Endothelial cell of umbilical vein (primary cell): ENCODE results near the gene ALS2. TPM values are rescaled to one million over a fixed set of nuclear protein-coding genes. Genes with fewer than 3 reads are reported as not detected.

Experiments
- BruUV-seq: library from RNA; stranded (reverse); fragments of 400-500 nt; replicated peaks from 2 replicates; lab custom pipeline; 2021; lab: Mats Ljungman, UMichigan
- CTCF ChIA-PET: fragments of 300-600, 350-600 bp; sonication (Branson Sonifier 250); formaldehyde crosslinking; loops from one replicate; lab custom pipeline; 2021; ENCODE audit warnings: antibody characterized with exemption, inconsistent platforms; lab: Charles Lee
- POLR2A ChIA-PET: fragments of 300-600, 350-600 bp; sonication (Branson Sonifier 250); formaldehyde crosslinking; loops from one replicate; lab custom pipeline; 2021; ENCODE audit warnings: antibody characterized with exemption, inconsistent platforms; lab: Charles Lee
- DNase-seq: peaks from one replicate; pipeline ENCODE4 v3.0.0-alpha.2; 2011; ENCODE audit warnings: low read depth, low spot score
- FAIRE-seq: peaks from 2 replicates; lab custom pipeline; 2011; peaks lifted over from hg19 to GRCh38; lab: Jason Lieb, UNC
- H2AFZ ChIP-seq: 2 replicates; pipeline ENCODE4 v1.6.0; 2012; ENCODE audit warnings: low read depth, low read length, control low read depth, inconsistent platforms
- H3K27ac ChIP-seq: 2 replicates; pipeline ENCODE4 v1.5.1; 2011; ENCODE audit warnings: low read depth, mild to moderate bottlenecking, control low read depth, low read length, moderate library complexity; ENCODE audit not compliant: insufficient read depth
- H3K27me3 ChIP-seq, 2 experiments: 2 replicates each; pipeline versions ENCODE4 v1.6.0 to v1.6.1; 2011; ENCODE audit warnings: low read length in 2 of 2, mixed read lengths in 1 of 2; ENCODE audit not compliant: control insufficient read depth in 2 of 2, insufficient read depth in 2 of 2
- H3K36me3 ChIP-seq, 2 experiments: 2 replicates in 1 of 2; 3 replicates in 1 of 2; pipeline ENCODE4 v1.5.1; 2011; ENCODE audit warnings: low read length in 2 of 2, mild to moderate bottlenecking in 1 of 2, moderate library complexity in 1 of 2; ENCODE audit not compliant: control insufficient read depth in 2 of 2, insufficient read depth in 2 of 2; ENCODE audit errors: extremely low read depth in 1 of 2
- H3K4me1 ChIP-seq: 3 replicates; pipeline ENCODE4 v1.5.1; 2011; ENCODE audit warnings: mild to moderate bottlenecking, low read length; ENCODE audit not compliant: control insufficient read depth, insufficient read depth; ENCODE audit errors: extremely low read depth
- H3K4me2 ChIP-seq: 2 replicates; pipeline ENCODE4 v1.6.1; 2011; ENCODE audit warnings: low read length, control low read depth, mixed read lengths; ENCODE audit not compliant: insufficient read depth
- H3K4me3 ChIP-seq, 3 experiments: fragments of 200-600 bp in 1 of 3; sonication (generic), shearing (Covaris generic) in 1 of 3; replicated peaks in 1 of 3; 2 replicates each; pipeline ENCODE4 v1.5.1; 2011 to 2016; ENCODE audit warnings: control low read depth in 3 of 3, low read length in 3 of 3, mild to moderate bottlenecking in 2 of 3, inconsistent platforms in 1 of 3, low read depth in 1 of 3, moderate library complexity in 1 of 3; ENCODE audit not compliant: insufficient read depth in 1 of 3
- H3K79me2 ChIP-seq: 2 replicates; pipeline ENCODE4 v1.6.0; 2012; ENCODE audit warnings: low read length, inconsistent platforms; ENCODE audit not compliant: control insufficient read depth, insufficient read depth
- H3K9ac ChIP-seq: replicated peaks from 2 replicates; pipeline ENCODE3; 2011; ENCODE audit warnings: low read length, control low read depth; ENCODE audit not compliant: insufficient read depth; ENCODE audit errors: extremely low read depth
- H3K9me1 ChIP-seq: replicated peaks from 3 replicates; pipeline ENCODE4 v1.6.0; 2011; ENCODE audit warnings: mild to moderate bottlenecking, low read length; ENCODE audit not compliant: control insufficient read depth, insufficient read depth; ENCODE audit errors: extremely low read depth
- H3K9me3 ChIP-seq: replicated peaks from 2 replicates; pipeline ENCODE4 v1.5.1; 2012; ENCODE audit warnings: low read length, inconsistent platforms; ENCODE audit not compliant: control insufficient read depth, insufficient read depth
- H4K20me1 ChIP-seq: replicated peaks from 2 replicates; pipeline ENCODE3; 2011; ENCODE audit warnings: mild to moderate bottlenecking, low read length; ENCODE audit not compliant: control insufficient read depth, insufficient read depth; ENCODE audit errors: extremely low read depth
- CTCF ChIP-seq, 2 donors: IDR thresholded peaks; 1 replicate in 1 of 2; 2 replicates in 1 of 2; pipeline ENCODE4 v1.5.1; 2011; ENCODE audit warnings: low read length in 2 of 2, mild to moderate bottlenecking in 2 of 2, moderate library complexity in 2 of 2, control low read depth in 1 of 2, inconsistent platforms in 1 of 2, low read depth in 1 of 2; ENCODE audit not compliant: insufficient read depth in 1 of 2; ENCODE audit errors: extremely low read depth in 1 of 2
- EZH2 ChIP-seq: IDR thresholded peaks from 2 replicates; pipeline ENCODE4 v1.6.1; 2012; ENCODE audit warnings: borderline replicate concordance, low read depth, mild to moderate bottlenecking, moderate library complexity, low read length, inconsistent platforms; ENCODE audit not compliant: severe bottlenecking
- FOS ChIP-seq: IDR thresholded peaks from 2 replicates; pipeline ENCODE4 v1.6.1; 2011; ENCODE audit warnings: mild to moderate bottlenecking, low read length, moderate library complexity, borderline replicate concordance; ENCODE audit not compliant: insufficient read depth
- GATA2 ChIP-seq: IDR thresholded peaks from 2 replicates; pipeline ENCODE4 v1.7.0; 2011; ENCODE audit warnings: low read depth, mild to moderate bottlenecking, moderate library complexity, mixed read lengths, low read length; ENCODE audit not compliant: insufficient read length, insufficient read depth
- JUN ChIP-seq: IDR thresholded peaks from 2 replicates; pipeline ENCODE4 v1.6.1; 2011; ENCODE audit warnings: borderline replicate concordance, low read depth; ENCODE audit not compliant: insufficient read length, insufficient read depth
- MAX ChIP-seq: IDR thresholded peaks from 2 replicates; pipeline ENCODE4 v1.6.1; 2011; ENCODE audit not compliant: insufficient read depth, insufficient read length
- MYC ChIP-seq: IDR thresholded peaks from one replicate; pipeline ENCODE4 v1.6.1; 2011; ENCODE audit warnings: mild to moderate bottlenecking, low read depth, low read length
- POLR2A ChIP-seq: IDR thresholded peaks from 2 replicates; pipeline ENCODE4 v1.6.1; 2012; ENCODE audit warnings: low read depth, mild to moderate bottlenecking, control low read depth, low read length
- POLR2AphosphoS5 ChIP-seq: IDR thresholded peaks from 2 replicates; pipeline ENCODE4 v1.6.1; 2012; ENCODE audit warnings: low read depth, mild to moderate bottlenecking, control low read depth, low read length, moderate library complexity; ENCODE audit not compliant: insufficient read depth
- dilution Hi-C: fragments of 300-500 bp; cut with MboI; formaldehyde crosslinking; loops from one replicate; pipeline ENCODE4 v1.15.0; 2019; ENCODE audit warnings: low sequenced_read_pairs; ENCODE audit not compliant: extremely low pct_ligation_motif_present
- intact Hi-C: fragments of 100-400 bp; cut with micrococcal nuclease; formaldehyde crosslinking; loops from one replicate; pipeline ENCODE4 v1.10.0; 2022
- polyA plus RNA-seq, 4 experiments: library from polyadenylated mRNA; depleted of rRNA in 3 of 4; stranded (reverse) in 3 of 4; unstranded in 1 of 4; fragments of >200 nt; gene quantifications; 2 replicates each; pipeline versions ENCODE4 v1.2.1 to v1.2.3, GENCODE V29; 2011 to 2012; ENCODE audit warnings: missing spikeins in 1 of 4
- total RNA-seq: library from RNA; stranded (reverse); gene quantifications from 2 replicates; pipeline ENCODE4 v1.2.3, GENCODE V29; 2021

ALS2 gene
- total and polyA plus RNA-seq, 2 donors (not counting 3 experiments of a cell fraction or from before 2014, with no cell fraction given), result 13.1 to 36.1 TPM

GRCh38 chr2:201781557-201782051 is 871 bp upstream of the ALS2 start:
- FAIRE-seq (no peak), DNase-seq (no peak)
- Histone ChIP-seq H3K9me3 (no peaks in the 10 kb centered on the region), H3K79me2 (peaks cover 40% of the 10 kb centered on the region), H3K4me2 (peak overlapping the region; percentile 94), H3K27ac (peak overlapping the region; percentile 14), H3K9me1 (no peaks in the 10 kb centered on the region), H3K4me1 (peaks cover 32% of the 10 kb centered on the region), H3K36me3 (no peaks in the 10 kb centered on the region), H3K9ac (peak overlapping the region; percentile 74), H4K20me1 (no peaks in the 10 kb centered on the region), H3K4me3 (peak overlapping the region; percentile 49 to 90 (median 79)), H2AFZ (peak overlapping the region; percentile 99), H3K27me3 (peaks cover 0 to 10% of the 10 kb centered on the region in 2 experiments)
- BruUV-seq, result no TSS peak
- intact Hi-C loops, result loop anchor here (2.0 to 5.0 kb wide), 3 partner anchors 85 to 331 kb away; partner anchors contain the start of genes STRADB, TMEM237 and TRAK2
- ChIA-PET CTCF (interaction anchor here (0.8 to 1.6 kb wide), 4 partner anchors 13 to 79 kb away, joined by 3 to 14 read pairs (median 3); no protein-coding TSS in a partner anchor), POLR2A (interaction anchor here (1.1 kb wide), 1 partner anchor 593 kb away, joined by 3 read pairs; no protein-coding TSS in a partner anchor)
- TF ChIP-seq GATA2, result no peak
- TF ChIP-seq FOS, result no peak
- TF ChIP-seq EZH2, result no peak
- no peak for TF ChIP-seq POLR2AphosphoS5
- TF ChIP-seq CTCF (IDR thresholded peaks at IDR 0.05; ENCODE audit: extremely low read depth in 1 of 2, insufficient read depth in 1 of 2, low read depth in 1 of 2, low read length in 2 of 2), result no peak
- TF ChIP-seq POLR2A, result no peak
- TF ChIP-seq JUN, result no peak
- TF ChIP-seq MAX, result no peak
- no peak for TF ChIP-seq MYC
- dilution Hi-C loops, result no loop called here
